Fibroblast of villous mesenchyme (primary cell): ENCODE data around the gene BRPF3. TPM values are rescaled to one million over a fixed set of nuclear protein-coding genes. Genes with fewer than 3 reads are reported as not detected.
"Not testable (repeated sequence)": the region's sequence is repeated elsewhere in the genome, so short reads cannot be mapped to it uniquely, and the experiment has no call there.

ENCODE experiments used
- DNase-seq: peaks from one replicate; pipeline ENCODE4 v3.0.0-alpha.2; 2010; ENCODE audit warnings: low read depth
- H3K4me3 ChIP-seq: 2 replicates; pipeline ENCODE4 v1.5.1; 2011; ENCODE audit warnings: low read depth, mild to moderate bottlenecking, low read length
- CTCF ChIP-seq: IDR thresholded peaks from 2 replicates; pipeline ENCODE4 v1.5.1; 2012; ENCODE audit warnings: low read depth, mild to moderate bottlenecking, low read length; ENCODE audit not compliant: insufficient read depth
- total RNA-seq: library from RNA; depleted of rRNA; stranded (reverse); fragments of >200 nt; gene quantifications from 2 replicates; pipeline ENCODE4 v1.2.3, GENCODE V29; 2012

Gene BRPF3
- total RNA-seq, 1 donor = 22.5 TPM

- TF ChIP-seq CTCF = no peak
- H3K4me3 ChIP-seq = no peak overlapping the region
- no peak for DNase-seq
Measured at GRCh38 chr6:36207155-36207554, 10.6 kb downstream of the BRPF3 start.

GRCh38 chr6:36209606-36210005, 13.1 kb downstream of the BRPF3 start:
- no peak for TF ChIP-seq CTCF
- DNase-seq = no peak
- no peak overlapping the region for H3K4me3 ChIP-seq

- no peak overlapping the region for H3K4me3 ChIP-seq
- TF ChIP-seq CTCF = no peak
- no peak for DNase-seq
Measured at GRCh38 chr6:36210182-36210581, 13.6 kb downstream of the BRPF3 start.

GRCh38 chr6:36210886-36211595, 14.5 kb downstream of the BRPF3 start:
- H3K4me3 ChIP-seq = no peak overlapping the region
- no peak for TF ChIP-seq CTCF

GRCh38 chr6:36216559-36216958, 20.0 kb downstream of the BRPF3 start:
- no peak overlapping the region for H3K4me3 ChIP-seq
- no peak for TF ChIP-seq CTCF
- DNase-seq = peak; percentile 59

More at GRCh38 chr6:36210886-36211595, 14.5 kb downstream of the BRPF3 start:
- no peak for DNase-seq

- no peak for TF ChIP-seq CTCF
- no peak for DNase-seq
- no peak overlapping the region for H3K4me3 ChIP-seq
Measured at GRCh38 chr6:36217188-36217587, 20.6 kb downstream of the BRPF3 start.

- DNase-seq = no peak
- no peak for TF ChIP-seq CTCF
- no peak overlapping the region for H3K4me3 ChIP-seq
Measured at GRCh38 chr6:36217946-36218345, 21.4 kb downstream of the BRPF3 start.

GRCh38 chr6:36218516-36218915, 22.0 kb downstream of the BRPF3 start:
- not testable (repeated sequence) for DNase-seq, H3K4me3 ChIP-seq
